ENCODE measurements around the gene MPRIP. TPM values are rescaled to one million over a fixed set of nuclear protein-coding genes. Genes with fewer than 3 reads are reported as not detected.

MPRIP gene
- total and polyA plus RNA-seq, 2 of the 13 experiments (the other 11 are each of a cell fraction or from before 2014, with no cell fraction given) = 50.2 to 52.4 TPM

DNA sequence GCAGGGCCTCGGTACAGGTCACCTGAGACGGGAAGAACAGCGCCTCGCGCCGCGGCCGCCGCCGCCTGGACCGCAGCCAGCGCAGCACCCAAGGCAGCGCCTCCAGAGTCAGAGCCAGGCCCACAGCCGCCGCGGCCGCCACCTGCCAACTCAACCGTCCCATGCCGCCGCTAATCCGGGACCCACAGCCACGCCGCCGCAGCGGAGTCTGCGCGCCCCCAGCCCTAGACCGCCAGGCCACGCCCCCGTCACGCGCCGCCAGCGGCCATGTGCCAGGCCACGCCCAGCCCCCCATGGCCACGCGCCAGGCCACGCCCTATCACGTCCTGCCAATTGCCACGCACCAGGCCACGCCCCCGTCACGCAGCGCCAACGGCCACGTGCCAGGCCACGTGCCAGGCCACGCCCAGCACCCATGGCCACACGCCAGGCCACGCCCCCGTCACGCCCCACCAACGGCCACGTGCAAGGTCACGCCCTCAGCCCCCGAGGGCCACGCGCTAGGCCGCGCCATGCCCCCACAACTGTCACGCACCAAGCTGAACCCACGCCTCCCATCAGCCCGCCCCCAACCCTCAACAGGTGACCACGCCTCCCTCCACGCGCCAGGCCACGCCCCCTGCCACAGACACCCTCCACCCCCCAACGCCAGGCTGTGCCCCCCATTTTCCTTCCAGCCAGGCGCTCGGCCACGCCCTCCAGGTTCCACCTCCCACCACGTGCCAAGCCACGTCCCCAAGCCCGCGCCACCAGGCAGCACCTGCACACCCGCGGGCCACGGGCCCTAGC lies 164.1 kb downstream of the MPRIP start, which contains the start of gene PLD6 (continued):
- TF ChIP-seq, protein P1, sequence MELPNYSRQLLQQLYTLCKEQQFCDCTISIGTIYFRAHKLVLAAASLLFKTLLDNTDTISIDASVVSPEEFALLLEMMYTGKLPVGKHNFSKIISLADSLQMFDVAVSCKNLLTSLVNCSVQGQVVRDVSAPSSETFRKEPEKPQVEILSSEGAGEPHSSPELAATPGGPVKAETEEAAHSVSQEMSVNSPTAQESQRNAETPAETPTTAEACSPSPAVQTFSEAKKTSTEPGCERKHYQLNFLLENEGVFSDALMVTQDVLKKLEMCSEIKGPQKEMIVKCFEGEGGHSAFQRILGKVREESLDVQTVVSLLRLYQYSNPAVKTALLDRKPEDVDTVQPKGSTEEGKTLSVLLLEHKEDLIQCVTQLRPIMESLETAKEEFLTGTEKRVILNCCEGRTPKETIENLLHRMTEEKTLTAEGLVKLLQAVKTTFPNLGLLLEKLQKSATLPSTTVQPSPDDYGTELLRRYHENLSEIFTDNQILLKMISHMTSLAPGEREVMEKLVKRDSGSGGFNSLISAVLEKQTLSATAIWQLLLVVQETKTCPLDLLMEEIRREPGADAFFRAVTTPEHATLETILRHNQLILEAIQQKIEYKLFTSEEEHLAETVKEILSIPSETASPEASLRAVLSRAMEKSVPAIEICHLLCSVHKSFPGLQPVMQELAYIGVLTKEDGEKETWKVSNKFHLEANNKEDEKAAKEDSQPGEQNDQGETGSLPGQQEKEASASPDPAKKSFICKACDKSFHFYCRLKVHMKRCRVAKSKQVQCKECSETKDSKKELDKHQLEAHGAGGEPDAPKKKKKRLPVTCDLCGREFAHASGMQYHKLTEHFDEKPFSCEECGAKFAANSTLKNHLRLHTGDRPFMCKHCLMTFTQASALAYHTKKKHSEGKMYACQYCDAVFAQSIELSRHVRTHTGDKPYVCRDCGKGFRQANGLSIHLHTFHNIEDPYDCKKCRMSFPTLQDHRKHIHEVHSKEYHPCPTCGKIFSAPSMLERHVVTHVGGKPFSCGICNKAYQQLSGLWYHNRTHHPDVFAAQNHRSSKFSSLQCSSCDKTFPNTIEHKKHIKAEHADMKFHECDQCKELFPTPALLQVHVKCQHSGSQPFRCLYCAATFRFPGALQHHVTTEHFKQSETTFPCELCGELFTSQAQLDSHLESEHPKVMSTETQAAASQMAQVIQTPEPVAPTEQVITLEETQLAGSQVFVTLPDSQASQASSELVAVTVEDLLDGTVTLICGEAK (IDR thresholded peaks at IDR 0.05) = no peak
- TF ChIP-seq, protein P1 (CRISPR knock-in tag; IDR thresholded peaks at IDR 0.05) = peak; percentile 90; the same call in 1 of the 2 replicates
- TF ChIP-seq, protein P2, sequence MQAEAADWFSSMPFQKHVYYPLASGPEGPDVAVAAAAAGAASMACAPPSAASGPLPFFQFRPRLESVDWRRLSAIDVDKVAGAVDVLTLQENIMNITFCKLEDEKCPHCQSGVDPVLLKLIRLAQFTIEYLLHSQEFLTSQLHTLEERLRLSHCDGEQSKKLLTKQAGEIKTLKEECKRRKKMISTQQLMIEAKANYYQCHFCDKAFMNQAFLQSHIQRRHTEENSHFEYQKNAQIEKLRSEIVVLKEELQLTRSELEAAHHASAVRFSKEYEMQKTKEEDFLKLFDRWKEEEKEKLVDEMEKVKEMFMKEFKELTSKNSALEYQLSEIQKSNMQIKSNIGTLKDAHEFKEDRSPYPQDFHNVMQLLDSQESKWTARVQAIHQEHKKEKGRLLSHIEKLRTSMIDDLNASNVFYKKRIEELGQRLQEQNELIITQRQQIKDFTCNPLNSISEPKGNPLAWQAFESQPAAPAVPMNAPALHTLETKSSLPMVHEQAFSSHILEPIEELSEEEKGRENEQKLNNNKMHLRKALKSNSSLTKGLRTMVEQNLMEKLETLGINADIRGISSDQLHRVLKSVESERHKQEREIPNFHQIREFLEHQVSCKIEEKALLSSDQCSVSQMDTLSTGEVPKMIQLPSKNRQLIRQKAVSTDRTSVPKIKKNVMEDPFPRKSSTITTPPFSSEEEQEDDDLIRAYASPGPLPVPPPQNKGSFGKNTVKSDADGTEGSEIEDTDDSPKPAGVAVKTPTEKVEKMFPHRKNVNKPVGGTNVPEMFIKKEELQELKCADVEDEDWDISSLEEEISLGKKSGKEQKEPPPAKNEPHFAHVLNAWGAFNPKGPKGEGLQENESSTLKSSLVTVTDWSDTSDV (CRISPR knock-in tag; IDR thresholded peaks at IDR 0.05) = peak; percentile 87; the same call in 1 of the 2 replicates
- TF ChIP-seq PITX1 (CRISPR knock-in tag; IDR thresholded peaks at IDR 0.05) = peak; percentile 57
- TF ChIP-seq HNRNPL (IDR thresholded peaks at IDR 0.05; ENCODE audit: low read depth, low read length) = peak; percentile 76
- no peak for TF ChIP-seq ZNF264 (CRISPR knock-in tag; IDR thresholded peaks at IDR 0.05)
- no peak for TF ChIP-seq POLR2G (IDR thresholded peaks at IDR 0.05; ENCODE audit: low read depth, low read length)
- peak; percentile 39 for TF ChIP-seq GATAD2A (CRISPR knock-in tag; IDR thresholded peaks at IDR 0.05)
- TF ChIP-seq, protein P3, sequence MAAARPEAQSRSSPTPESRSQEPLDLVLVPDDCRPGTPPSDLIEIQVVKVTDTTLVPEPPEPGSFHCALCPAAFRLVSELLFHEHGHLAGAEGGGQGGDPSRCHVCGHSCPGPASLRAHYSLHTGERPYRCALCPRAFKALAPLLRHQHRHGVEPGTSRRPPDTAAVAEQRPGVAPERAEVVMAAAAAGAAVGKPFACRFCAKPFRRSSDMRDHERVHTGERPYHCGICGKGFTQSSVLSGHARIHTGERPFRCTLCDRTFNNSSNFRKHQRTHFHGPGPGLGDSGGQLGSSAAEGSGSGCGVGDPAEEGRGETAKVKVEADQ (CRISPR knock-in tag; IDR thresholded peaks at IDR 0.05; ENCODE audit: borderline replicate concordance) = peak; percentile 97; the same call in 1 of the 2 replicates
- no peak for TF ChIP-seq RXRB (CRISPR knock-in tag; IDR thresholded peaks at IDR 0.05; ENCODE audit: borderline replicate concordance)
- peak; percentile 94 for TF ChIP-seq REXO4 (CRISPR knock-in tag; IDR thresholded peaks at IDR 0.05; ENCODE audit: borderline replicate concordance)
- TF ChIP-seq ZNF333 (CRISPR knock-in tag; IDR thresholded peaks at IDR 0.05; ENCODE audit: borderline replicate concordance) = peak; percentile 93; the same call in 1 of the 2 replicates
